C1 segment of cervical spinal cord (tissue), 14 donors: Measurements from ENCODE around the gene TDP1.

Source experiments
- DNase-seq, 14 donors: peaks; one replicate each; lab custom pipeline; 2025; lab: John Stamatoyannopoulos, UW

The TDP1 gene

GRCh38 chr14:89941830-89942377 lies 13.8 kb upstream of the TDP1 start:
- DNase-seq: no peak

DNA sequence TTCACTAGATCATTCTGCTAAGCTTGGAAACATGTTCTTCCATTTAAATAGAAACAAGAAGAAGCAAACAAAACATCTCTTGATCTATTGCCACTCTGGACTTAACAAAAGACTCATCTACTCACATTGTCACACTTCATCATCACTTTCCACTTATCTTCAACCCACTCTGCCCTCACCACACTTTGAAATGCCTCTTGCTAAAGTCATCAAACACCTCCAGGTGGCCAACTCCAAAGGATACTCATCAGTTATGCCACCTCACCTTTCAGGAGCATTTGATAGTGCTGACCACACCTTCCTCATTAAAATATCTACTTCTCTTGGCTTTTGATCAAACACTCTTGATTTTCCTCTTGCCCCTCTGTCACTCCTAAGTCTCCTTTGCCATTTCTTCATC lies 8.4 kb upstream of the TDP1 start:
- no peak for DNase-seq

DNA sequence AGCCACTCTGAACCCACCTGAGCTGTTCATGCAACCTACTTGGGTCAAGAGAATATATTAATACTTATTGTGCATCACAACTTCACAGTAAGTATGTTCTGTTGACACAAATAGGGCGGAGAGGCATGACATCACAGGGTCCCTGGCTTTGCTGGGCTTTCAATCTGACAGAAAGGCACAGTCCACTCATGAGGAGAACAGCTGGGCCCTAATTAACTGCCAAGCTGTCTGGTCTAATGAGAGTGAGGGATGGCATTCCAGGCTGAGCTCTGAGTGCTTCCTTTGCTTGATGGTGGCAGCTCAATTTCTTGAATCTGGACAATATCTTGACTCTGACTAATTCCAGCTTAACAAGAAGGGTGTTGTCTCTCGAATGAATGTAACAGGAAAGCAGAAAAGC lies 3.2 kb upstream of the TDP1 start:
- no peak for DNase-seq

DNA sequence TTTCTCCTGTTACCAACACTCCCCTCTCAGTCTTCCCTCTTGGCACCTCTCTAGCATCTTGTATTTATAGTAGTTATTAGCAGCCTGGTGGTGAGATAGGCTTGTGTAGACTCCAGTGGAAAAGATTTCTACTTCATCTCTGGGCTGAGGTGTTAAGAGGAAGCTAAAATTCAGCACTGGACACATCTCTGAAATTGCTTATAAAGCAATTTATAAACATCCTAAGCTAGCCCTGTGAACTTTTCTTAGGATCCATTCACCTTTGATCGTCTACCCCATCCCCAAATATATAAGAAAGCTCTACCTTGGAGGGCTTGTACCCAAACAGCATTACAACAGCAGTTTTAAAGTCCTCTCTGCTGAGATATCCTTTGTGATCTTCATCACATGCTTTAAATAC lies 2.1 kb upstream of the TDP1 start:
- no peak for DNase-seq

GRCh38 chr14:89954070-89955021 lies 1.4 kb upstream of the TDP1 start, which contains the start of gene EFCAB11:
Gene EFCAB11, minus strand, starts transcription at chr14:89954730. Its CDS starts 70 bp downstream, at chr14:89954660.
- peak; percentile 72 to 98 (median 96) for DNase-seq

DNA sequence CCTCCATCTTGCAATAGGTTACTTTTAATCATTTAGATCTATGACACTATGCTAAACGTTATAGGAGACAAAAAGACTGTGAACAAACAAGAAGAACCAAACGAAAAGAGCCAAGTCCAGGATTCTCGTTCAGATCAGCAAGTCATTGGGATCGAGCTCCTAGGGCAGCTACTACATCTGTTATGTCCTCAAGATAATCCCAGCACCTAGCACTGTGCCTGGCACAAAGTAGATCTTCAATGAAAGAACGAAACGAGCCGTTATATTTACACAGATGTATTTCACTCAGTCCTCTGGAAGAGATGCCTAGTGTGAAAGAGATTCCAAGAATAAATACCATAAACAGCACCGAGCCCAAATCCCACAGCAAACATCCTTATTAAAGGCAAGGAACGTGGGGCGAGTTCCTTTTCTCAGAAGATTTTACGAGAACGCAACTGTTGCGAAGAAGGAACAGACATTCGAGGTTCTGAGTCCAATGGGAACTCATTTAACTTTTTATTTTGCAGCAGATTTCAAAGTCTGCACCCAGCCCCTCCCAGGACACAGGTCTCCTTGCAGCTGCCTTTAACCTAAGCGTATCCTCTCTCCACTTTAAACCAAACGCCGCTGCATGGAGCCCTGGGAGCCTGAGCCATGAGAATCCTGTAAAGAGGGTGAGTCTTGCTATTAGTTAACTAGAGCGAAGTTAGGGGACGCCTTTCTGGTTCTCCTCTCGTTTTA lies 544 bp upstream of the TDP1 start:
- DNase-seq: peak in 2 of 14 donors; percentile 45 to 68

- no peak for DNase-seq
These were observed 908 bp downstream of the TDP1 start for GRCh38 chr14:89956661-89957009.

DNA sequence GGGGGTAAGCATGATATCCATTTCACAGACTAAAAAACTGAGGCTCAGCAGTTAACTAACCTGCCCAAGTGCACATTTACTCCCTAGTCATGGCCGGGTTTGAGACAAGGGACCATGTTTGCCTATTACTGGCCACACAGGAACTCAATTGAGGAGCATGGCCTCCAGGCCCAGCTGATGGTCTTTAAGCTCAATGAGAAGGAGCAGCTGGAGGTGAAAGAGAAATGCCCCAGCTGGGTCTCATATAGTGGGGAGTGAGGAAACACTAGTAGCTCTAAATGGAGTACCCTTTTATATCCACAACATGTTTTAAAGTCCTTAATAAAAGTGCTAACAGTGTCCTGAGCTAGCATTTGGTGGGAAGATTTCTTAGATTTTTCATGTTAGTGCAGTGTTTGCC lies 1.6 kb downstream of the TDP1 start:
- DNase-seq: no peak

- peak in 8 of 14 donors; percentile 3 to 62 (median 26) for DNase-seq
These were observed 2.1 kb downstream of the TDP1 start for GRCh38 chr14:89957791-89958190.

DNA sequence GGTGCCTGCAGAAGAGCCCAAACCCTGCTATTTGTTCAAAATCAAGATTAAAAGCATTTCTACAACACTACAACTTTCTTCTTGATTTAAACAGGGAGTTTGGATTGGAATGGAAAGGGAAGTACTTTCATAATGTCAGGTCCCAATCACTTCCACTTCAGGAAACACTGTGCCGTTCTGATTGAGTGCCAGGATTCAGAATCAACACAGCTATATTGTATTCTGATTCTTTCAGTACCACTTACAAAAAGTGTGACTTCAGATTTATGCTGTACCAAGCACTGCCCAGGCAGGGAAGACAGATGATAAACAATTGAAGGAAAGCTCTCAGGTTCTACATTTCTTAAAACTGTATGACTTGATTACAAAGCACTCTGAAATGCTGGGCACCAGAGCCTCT lies 3.2 kb downstream of the TDP1 start:
- DNase-seq: no peak

DNA sequence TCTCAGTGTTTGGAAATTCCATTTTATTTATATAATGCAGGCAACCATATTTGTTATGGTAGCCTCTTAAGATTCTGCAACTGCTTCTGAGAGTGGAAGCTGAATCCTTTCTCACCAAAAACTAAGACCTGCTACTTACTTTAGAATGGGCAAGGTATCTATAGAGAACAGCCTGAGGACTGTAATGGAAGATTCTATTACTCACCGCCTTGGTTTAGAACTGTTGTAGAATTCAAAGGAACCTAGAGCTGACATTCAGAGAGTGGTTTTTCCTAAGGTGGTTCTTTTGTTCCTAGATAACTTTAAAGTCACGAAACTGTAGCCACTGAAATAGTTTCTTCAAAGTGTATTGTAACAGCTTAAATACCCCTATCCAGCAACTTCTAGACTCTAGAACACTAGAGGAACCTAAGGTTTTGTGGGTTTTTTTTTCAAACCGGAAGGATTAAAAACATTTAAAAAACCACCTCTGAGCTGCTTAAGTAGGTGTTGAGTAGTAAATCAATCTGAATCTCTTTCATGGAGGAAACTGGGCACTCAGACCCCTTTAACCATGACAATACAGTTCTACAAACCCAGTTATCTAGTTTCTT lies 4.2 kb downstream of the TDP1 start:
- no peak for DNase-seq

GRCh38 chr14:89960914-89961313 lies 5.2 kb downstream of the TDP1 start:
- DNase-seq: no peak

DNA sequence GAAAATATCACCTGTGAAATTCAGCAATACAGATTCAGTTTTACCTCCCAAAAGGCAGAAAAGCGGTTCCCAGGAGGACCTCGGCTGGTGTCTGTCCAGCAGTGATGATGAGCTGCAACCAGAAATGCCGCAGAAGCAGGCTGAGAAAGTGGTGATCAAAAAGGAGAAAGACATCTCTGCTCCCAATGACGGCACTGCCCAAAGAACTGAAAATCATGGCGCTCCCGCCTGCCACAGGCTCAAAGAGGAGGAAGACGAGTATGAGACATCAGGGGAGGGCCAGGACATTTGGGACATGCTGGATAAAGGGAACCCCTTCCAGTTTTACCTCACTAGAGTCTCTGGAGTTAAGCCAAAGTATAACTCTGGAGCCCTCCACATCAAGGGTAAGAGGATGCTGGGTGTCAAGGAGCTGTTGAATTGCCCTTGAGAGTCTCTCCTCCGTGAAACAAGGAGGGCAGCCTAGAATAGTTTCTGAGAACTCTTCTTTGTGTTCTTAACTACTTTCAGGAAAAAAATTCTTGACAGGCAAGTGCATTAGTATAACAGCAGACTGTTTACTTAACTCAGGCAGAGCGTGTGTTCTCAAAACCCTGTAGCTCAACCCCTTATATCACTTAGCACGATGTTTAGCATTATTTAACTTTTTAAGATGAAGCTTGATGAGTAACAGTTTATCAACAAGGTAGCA lies 7.7 kb downstream of the TDP1 start:
- no peak for DNase-seq

- no peak for DNase-seq
These were observed 10.1 kb downstream of the TDP1 start for GRCh38 chr14:89965839-89966238.

DNA sequence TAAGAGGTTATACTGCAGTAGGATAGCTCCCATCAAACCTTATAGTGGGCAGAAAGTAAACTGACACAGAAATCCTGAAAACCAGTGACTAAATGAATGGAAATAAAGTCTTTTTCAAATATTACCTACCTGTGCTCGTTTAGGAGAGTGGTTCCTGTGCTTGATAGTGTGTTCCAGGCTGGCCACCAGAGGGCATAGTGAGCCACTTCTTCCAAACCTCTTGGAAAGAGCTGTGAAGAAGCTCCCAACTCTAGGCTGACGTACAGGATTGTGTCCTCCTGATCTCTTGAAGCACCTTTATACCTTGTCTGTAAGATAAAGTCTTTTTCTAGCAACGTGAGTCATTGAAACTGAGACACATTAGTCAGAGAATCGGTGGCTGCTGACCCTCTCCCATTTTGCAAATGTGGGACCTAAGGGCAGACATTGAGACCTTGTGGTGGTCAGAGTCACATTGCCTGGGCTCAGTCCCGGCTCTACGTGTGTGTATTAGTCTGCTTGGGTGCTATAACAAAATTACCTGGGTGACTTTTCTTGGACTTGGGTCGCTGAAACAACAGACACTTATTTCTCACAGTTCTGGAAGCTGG lies 17.6 kb downstream of the TDP1 start:
- peak in 12 of 14 donors; percentile 2 to 55 (median 37) for DNase-seq

DNA sequence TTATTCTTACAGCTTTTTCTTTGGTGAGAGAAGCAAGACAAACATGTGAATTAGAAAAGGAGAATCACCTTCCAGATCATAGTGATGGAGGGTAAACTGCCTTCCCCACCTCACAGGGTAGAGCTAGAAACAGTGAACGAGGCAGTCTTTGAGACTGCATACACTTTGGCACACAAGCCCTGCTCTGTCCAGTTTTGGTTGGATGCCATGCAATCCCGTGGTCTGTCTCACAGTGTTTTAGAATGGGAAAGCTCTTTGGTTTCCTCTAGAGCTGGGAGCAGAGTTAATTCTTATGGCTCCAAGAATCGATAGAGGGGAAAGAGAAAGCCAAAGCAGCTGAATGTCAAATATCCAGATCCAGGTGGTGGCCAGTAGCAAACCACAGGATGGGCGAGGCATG lies 21.9 kb downstream of the TDP1 start:
- peak in 11 of 14 donors; percentile 3 to 49 (median 14) for DNase-seq

DNA sequence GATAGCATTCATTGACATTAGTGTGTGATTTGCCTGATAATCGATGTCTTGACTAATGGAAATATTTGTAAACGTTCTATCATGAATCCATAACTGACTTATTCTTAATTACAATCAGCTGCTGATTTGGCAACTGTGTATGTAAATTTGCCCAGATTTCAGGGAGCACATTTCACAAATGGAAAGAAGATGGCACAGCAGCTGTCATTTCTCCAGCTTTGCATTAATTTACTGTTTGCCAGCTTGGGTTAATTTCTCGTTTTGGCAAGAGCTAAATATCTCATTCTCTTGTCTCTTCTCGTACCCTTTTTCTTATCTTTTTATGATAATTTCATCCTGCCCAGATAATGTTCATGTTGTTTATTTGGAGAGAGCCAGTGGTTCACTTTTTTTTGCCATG lies 22.9 kb downstream of the TDP1 start:
- no peak for DNase-seq

- no peak for DNase-seq
These were observed 27.6 kb downstream of the TDP1 start for GRCh38 chr14:89983375-89983774.

DNA sequence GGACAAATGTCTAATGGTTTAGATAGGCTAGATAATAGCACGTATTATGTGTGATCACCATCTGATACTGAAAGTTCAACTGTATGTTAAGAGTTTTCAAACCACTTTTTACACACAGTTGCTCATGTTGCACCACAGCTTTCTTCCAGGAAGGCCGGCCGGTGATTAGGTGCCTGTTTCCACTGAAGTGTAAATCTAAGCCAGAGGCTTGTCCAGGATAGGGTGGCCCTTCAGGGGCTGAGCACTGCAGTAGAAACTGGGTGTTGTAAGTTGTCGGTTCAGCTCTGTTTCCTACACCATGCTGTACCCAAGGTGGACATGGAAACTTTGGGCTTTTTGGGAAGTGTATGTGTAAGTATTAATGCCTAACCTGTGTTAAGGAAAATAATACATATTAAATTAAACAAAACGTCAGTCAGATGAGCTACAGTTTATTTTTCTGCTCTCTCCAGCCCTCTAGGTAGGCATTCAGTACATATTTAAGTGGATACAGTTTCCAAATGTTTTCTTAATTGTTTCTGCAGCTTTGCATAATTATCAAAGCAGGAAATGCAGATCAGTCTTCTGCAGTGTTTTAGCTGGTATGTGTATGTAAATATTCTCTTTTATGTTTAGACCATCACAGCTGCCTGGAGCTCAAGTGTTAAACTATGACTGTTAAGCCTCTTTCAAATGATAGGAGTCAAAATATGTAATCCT lies 30.9 kb downstream of the TDP1 start:
- no peak for DNase-seq

DNA sequence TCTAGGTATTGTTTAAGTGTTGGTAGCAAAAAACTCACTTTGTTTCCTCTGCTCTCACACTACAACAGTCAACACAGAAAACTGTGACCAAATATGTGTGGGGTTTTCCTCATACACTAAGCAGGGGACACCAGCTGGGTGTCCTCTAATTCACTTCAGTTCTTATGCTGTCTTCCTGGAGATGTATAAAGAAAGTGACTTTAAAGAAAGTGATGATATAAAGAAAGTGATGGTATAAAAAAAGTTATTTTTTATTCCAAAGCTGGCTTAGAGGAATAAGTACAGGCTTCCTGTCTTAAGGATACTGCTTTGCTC lies 31.4 kb downstream of the TDP1 start:
- no peak for DNase-seq

DNA sequence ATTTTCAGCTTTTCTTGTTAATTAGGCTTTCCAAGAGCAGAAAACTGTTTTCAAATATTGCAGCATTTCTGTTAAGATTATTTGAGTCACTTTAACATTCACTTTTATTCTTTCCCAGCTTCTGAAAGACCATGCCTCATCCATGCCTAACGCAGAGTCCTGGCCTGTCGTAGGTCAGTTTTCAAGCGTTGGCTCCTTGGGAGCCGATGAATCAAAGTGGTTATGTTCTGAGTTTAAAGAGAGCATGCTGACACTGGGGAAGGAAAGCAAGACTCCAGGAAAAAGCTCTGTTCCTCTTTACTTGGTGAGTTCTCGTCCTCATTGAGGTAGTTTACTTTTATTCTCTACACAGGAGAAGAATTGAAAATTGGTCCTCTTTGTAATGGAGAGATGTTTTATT lies 33.1 kb downstream of the TDP1 start:
- no peak for DNase-seq
